HepG2 (cell line): ENCODE results near the gene CCDC38. TPM values are rescaled to one million over a fixed set of nuclear protein-coding genes. Genes with fewer than 3 reads are reported as not detected.

Experiments used
- ARID5B ChIP-seq: IDR thresholded peaks from 2 replicates; pipeline ENCODE4 v1.4.0; 2020; ENCODE audit warnings: mild to moderate bottlenecking, missing genetic modification reagents
- HNRNPLL ChIP-seq: fragments of 200-400 bp; formaldehyde crosslinking; IDR thresholded peaks from 2 replicates; pipeline ENCODE4 v1.6.1; 2017; ENCODE audit warnings: mild to moderate bottlenecking, low read depth, low read length; ENCODE audit not compliant: poor library complexity, severe bottlenecking
- LCORL ChIP-seq, 2 experiments: fragments of 450-650 bp in 1 of 2; sonication (generic) in 1 of 2; formaldehyde crosslinking in 1 of 2; IDR thresholded peaks; 2 replicates each; pipeline versions ENCODE4 v1.5.0 to v1.6.1; 2017 to 2020; ENCODE audit warnings: antibody characterized with exemption in 1 of 2, missing genetic modification reagents in 1 of 2
- PITX1 ChIP-seq: sonication (generic); formaldehyde crosslinking; IDR thresholded peaks from 2 replicates; pipeline ENCODE4 v1.5.1; 2020; ENCODE audit warnings: mild to moderate bottlenecking, missing genetic modification reagents
- ZBTB4 ChIP-seq: sonication (generic); formaldehyde crosslinking; IDR thresholded peaks from 2 replicates; pipeline ENCODE4 v1.4.0; 2020; ENCODE audit warnings: missing genetic modification reagents, mild to moderate bottlenecking, borderline replicate concordance
- ZSCAN29 ChIP-seq: sonication (generic); formaldehyde crosslinking; conservative IDR thresholded peaks from 2 replicates; pipeline ENCODE4 v1.4.0; 2020; ENCODE audit warnings: mild to moderate bottlenecking, missing genetic modification reagents
- polyA plus RNA-seq, 8 experiments: library from polyadenylated mRNA; depleted of rRNA in 3 of 8; stranded (reverse) in 7 of 8; unstranded in 1 of 8; fragments of >200 nt; fragmentation: Illumina TruSeq in 4 of 8; extraction: Trizol in 4 of 8; gene quantifications; 2 replicates each; pipeline versions ENCODE4 v1.2.1 to v1.2.3, GENCODE V29; 2011 to 2016; ENCODE audit warnings: low read depth in 4 of 8, missing spikeins in 1 of 8, mixed read lengths in 1 of 8; ENCODE audit not compliant: insufficient read depth in 1 of 8
- total RNA-seq, 5 experiments: library from RNA; depleted of rRNA; stranded (reverse); fragments of >200 nt; fragmentation: Illumina TruSeq; extraction: Trizol; gene quantifications; 2 replicates each; pipeline ENCODE4 v1.2.3, GENCODE V29; 2016; ENCODE audit warnings: low read depth in 1 of 5

CCDC38 gene
- total and polyA plus RNA-seq, 2 of the 13 experiments (the other 11 are each of a cell fraction or from before 2014, with no cell fraction given): 0.24 to 0.32 TPM

- TF ChIP-seq HNRNPLL (no peak), ARID5B (peak; percentile 48; the same call in 1 of the 2 replicates), ZBTB4 (CRISPR knock-in tag) (no peak), ZSCAN29 (CRISPR knock-in tag) (no peak), PITX1 (CRISPR knock-in tag) (no peak), LCORL (IDR thresholded peaks at IDR 0.05) (no peak), LCORL (CRISPR knock-in tag; IDR thresholded peaks at IDR 0.05) (peak; percentile 70)
- TF ChIP-seq, all 625 proteins: peak for 43
Measured at GRCh38 chr12:95918194-95918993, 24.0 kb downstream of the CCDC38 start (continued).
